ENCODE measurements around the gene PDZD7.
A peak's percentile ranks its signal among the peaks of the same experiment; 100 is the strongest.

The PDZD7 gene

DNA sequence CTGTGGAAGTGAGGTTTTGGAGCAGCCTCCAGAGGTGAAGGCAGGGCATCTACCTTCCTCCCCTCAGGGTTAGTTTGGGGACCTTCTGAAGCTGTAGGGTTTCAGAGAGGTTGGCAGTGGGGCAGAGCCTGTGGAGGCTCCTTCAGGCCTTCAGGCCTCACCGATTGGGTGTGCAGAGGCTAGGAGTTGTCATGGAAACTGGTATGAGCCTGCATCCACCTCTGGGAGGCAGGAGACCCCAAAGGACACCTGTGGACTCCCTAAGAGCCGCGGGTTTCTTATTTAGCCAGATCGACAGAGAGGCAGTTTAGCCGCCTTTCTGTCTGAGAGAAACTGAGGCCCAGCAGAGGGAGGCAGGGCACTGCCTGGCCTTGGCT lies 29.3 kb downstream of the PDZD7 start:
- DNase-seq (ENCODE audit: low read depth) = no peak

DNA sequence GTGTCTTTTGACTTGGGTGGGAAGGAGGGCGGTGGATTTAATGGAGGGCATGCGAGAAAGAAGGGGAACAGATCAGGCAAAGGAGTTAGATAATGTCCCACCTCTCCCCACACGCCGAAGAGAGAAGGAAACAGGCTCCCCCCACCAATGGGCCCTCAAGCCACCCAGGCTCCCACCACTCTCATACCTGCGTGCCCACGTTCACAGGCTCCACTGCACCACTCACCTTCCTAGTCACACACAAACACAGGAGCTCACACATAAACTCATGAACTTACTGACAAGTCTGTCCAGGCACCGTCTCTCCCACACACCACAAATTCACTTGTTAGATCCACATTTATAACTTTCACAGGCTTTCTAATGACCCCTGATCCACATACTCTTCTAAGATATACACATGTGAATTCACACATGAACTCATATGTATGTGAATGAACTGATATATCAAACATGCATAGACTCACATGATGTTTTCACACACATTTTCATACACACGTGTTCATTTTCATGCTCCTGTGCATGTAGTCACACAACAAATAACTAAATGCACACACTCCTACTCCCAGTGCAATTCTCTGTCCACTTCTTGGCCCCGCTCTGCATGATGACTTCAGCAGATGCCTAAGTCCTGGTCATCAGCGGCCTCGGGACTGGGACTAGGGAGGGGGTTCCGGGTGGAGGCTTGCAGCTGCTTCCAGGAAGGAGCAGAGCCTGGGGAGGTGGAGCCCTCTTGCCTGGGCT lies 29.8 kb downstream of the PDZD7 start:
- DNase-seq (ENCODE audit: low read depth) = no peak

DNA sequence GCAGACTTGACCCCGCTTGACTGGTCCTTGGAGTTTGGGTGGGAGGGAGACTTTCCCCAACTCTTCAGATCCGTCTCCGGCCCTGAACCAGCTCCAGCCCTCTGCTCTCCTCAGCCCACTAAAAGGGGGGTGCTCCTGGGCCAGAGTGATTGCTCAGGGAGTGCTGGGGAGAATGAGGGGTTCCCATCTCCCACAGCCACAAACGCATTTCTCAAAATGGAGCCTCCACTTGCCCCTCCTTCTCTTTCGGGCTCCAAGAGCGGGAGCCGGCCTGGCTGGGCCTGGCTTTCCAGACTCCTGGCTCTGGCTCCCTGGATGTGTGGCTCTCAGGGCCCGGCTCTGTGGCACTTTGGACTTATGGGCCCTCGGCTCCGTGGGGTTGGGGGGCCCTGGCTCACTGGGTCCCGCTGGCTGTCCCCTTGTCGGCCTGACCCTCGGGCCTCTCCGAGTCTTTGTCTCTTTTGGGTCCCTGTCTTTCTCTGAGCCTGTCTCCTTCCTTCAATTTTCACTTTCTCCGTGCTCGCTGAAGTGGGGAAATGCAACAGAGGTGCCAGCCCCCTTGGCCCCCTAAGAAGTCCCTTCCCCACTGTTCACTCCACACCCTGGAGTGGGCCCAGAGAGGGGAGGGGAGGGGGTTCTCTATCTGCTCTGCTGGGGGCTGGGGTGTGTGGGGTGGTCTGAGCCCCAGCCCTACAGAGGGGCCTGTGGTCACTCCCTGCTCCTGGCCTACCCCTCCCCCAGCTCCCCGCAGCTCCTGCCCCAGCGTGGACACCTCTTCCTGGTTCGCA lies 30.6 kb downstream of the PDZD7 start:
- no peak for DNase-seq (ENCODE audit: low read depth)

DNA sequence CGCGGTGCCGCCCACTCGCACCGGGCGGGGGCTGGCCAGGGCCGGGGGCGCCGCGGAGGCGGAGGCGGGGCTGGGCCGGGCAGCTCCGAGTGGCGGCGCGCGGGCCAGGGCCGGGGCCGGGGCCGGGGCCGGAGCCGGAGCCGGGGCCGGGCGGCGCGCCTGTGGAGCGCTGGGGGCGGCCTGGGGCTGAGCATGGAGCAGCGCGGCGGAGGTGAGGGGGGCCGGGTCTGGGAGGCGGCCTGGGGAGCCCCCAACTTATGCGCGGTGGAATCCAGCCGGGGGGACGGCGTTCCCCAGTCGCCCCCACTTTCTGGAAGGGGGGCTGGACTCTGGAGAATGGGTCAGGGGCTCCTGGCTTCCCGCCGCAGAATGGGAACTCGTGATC lies 31.2 kb downstream of the PDZD7 start, which contains the start of gene LZTS2:
Gene LZTS2, plus strand, starts transcription at position 67 of the 385 bp plus-strand sequence. CDS start 2,731 bp downstream, outside the sequence.
- no peak for DNase-seq (ENCODE audit: low read depth)

DNA sequence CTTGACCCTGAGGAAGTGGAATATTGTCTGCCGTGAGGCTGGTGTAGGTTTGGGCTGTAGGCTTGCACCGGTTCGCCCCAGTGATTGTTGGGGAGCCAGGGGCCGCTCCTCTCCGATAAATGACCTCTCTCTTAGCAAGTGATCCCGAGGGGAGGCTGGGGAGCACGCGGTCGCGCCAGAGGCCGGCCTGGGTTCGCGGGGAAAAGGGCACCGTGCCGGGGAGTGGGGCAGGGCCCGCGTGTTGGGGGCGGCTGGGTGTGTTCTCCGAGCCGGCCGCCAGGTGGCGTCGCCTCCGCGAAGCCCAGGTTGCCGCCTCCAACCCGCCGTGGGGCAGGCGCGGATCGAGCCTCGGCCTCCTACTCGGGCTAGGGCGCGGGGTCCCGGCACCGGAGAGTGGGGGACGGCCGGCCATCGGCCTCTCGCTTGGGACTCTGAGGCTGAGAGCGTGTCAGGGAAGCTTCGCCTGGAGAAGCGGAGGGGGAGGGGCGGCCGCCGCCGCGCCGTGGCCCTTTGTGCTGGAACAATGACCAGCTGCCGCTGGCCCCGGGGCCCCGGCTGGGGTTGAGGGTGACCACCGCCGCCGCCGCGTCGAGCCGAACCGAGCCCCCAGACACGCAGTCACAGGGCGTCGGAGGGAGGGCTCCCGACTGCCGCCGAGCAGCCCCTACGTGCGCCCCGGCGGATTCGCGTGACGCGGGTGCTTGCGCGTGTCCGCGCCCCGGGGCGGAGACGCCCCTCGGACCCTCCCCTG lies 31.8 kb downstream of the PDZD7 start:
- peak; percentile 66 for DNase-seq (ENCODE audit: low read depth)

DNA sequence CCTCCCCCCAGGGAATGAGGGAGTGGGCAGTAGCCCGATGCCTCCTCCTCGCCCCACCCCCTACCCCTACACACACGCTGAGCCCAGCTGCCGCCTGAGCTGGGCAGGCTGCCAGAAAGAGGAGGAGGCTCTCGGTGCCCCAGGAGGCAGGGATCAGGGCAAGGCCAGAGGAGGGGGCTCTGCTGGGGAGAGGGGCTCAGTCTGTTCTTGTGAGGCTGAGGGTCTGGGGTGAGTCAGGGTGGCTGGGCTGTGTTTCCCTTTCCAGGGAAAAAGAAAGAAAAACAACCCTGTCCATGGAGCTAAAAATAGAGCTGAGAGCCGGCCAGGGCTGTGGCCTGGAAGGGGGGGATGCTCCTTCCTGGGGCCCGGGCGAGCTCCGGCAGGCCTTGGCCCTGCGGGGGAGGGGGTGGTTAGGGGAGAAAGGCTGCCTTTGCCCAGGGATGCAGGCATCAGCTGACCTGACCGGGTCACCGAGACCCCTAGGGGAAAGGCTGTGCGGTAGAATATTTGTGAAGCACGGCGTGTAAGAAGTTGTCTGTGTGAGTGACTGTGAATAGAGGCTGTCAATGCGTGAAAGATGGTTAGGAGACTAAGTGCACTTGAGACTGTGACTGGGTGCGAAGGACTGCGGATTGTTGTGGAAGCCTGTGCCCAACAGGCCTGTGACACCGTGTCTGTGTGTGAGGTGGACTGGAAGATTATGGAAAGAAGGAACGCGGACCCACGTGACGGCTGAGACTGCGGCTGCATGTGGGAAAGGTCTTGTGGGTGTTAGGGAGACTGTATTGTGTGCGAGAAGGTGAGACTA lies 32.5 kb downstream of the PDZD7 start:
- peak; percentile 36 for DNase-seq (ENCODE audit: low read depth)

DNA sequence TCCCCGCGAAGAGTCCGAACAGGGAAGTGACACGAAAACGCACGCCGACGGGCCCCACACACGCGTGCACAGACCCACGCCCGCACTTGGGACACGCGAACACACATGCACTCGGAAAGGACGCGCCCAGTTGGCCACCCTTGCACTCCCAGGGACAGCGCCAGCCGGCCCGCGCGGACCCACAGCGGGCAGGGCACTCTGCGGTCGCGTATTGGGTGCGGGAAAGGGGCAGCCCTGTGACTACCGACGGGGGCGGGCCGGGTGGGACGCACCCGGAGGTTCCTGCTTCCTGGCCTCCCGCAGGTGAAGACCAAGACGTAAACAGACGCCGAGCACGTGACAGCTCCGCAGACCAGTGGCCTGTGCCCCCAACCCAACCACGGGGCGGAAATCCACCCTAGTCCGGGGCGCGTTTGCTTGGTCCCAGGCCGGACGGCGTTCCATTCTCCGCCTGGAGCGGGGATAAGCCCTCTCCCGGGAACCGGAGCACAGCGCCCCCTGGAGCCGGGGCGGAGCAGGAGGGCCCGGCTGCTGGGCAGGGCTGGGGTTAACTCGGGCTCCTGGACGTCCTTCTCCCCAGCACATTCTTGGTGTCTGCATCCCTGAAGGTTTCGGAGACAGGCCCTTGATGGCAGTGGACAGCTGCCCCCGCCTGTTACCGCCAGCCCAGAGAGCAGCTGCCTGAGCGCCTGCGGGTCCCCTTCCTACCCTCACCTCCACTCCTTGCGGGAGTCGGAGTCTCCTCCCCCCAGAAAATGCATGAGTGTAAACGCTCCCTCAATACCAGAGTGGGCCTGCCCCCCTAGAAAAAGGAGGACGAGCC lies 33.4 kb downstream of the PDZD7 start:
- DNase-seq (ENCODE audit: low read depth) = peak; percentile 52

DNA sequence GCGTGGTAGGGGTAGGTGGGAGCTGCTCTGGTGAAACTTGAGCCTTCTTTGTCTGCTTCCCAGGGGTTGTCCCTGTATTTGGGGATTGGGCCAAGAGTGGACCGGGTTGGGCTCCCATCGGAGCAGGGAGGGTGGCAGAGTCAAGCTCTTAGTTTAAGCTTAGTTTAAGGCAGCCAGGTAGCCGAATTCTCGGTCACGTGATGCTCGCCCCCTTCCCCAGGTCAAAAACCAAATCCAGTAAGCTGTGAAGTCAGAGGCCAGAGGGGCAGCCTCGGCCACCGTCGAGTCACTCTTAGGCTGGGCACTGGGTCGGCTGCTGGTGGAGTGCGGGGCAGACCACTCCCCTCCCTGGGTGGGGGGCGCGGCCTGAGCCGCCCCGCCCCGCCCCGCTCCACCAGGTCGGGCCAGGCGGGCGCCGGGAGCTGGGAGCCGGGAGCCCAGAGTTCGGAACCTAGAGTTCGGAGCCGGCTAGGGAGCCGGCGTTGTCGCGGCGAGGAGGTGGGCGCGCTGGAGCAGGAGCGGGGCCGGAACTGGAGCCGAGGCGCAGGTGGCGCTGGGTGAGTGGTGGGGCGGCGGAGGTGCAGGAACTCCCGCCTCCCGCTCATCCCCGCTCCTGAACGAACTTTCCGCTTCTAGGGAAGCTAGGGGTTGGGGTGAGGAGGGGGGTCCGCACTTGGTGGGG lies 34.1 kb downstream of the PDZD7 start:
- no peak for DNase-seq (ENCODE audit: low read depth)

DNA sequence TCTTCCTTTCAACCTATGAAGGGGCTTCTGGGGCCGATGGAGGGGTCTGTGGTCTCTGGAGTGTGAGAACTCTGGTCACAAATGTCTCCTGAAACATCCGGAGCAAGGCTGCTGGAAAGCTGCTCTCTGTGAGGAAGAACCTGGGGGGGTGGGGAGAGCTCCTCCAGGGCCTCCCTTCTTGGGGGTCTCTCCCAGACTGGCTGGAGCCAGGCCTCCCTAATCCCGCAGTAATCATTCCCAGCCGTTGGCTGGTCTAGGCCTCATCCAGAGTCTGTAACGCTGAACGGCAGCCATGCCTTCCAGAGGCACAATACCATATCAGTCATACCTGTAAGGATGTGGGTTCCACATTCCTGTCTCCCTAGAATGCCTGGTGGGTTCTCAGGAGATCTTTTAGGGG lies 35.7 kb downstream of the PDZD7 start:
- DNase-seq (ENCODE audit: low read depth) = no peak

DNA sequence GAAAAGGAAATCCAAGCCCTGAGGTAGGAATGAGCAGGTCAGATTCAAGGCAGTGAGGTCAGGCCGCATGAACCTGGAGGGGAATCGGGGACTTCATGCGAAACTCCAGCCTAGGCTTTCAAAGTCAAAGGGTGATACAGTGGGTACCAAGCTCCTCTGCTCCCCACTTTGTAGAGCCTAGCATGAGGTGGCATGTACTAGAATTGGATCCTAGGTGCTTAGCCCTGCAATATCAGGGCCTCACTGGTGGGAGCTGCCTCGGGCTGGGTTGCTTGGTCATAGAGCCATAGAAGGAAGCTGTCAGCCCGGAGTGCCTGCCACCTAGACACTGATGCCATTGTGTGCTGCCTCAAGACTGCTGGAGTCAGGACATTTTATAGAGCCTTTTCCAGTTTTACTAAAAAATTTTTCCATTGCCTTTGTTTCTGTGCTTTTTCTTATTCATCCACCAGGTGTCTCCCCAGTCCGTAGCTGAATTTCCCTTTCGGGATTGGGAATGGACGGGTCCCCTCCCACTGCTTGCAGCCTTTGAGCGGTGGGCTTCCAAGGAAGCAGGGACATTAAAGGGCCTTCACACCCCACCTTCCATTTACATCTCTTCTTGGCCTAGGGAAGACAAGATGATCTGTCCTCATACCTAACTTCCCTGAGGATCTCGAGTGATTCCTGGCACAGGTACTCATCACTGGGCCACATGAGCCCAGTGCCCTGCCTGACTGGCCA lies 36.8 kb downstream of the PDZD7 start:
- DNase-seq (ENCODE audit: low read depth) = no peak

DNA sequence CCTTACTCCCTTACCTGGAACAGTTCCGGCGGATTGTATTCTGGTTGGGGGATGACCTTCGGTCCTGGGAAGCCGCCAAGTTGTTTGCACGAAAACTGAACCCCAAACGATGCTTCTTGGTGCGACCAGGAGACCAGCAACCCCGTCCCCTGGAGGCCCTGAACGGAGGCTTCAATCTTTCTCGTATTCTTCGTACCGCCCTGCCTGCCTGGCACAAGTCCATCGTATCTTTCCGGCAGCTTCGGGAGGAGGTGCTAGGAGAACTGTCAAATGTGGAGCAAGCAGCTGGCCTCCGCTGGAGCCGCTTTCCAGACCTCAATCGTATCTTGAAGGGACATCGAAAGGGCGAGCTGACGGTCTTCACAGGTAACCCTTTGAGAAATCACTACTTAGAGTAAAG lies 41.8 kb downstream of the PDZD7 start:
- no peak for DNase-seq (ENCODE audit: low read depth)

DNA sequence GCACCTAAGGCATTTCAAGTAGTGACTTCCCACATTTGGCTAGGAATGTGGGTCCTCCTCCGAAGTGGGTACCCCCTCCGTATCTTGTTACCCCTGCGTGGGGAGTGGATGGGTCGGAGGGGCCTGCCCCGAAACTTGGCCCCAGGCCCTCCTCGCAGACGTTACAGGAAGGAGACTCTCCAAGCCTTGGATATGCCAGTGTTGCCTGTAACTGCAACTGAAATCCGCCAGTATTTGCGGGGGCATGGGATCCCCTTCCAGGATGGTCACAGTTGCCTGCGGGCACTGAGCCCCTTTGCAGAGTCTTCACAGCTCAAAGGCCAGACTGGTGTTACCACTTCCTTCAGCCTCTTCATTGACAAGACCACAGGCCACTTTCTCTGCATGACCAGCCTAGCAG lies 42.8 kb downstream of the PDZD7 start:
- DNase-seq (ENCODE audit: low read depth) = no peak

DNA sequence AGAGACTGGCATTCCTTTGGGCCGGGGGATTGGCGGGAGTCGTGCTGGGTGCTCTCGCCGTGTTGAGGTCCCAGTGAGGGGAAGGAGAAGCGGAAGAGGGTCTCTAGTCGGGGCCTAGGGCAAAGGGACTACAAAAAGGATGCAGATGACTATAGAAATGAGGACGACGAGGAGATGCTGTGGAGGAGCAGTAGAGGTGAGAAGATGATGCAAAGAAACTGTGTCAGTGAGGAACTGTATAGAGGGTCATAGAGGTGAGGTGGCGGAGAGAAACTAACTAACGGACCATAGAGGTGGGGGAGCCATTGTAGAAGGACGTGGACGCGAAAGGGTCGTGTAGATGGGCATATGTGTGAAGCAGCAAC lies 43.3 kb downstream of the PDZD7 start:
- DNase-seq (ENCODE audit: low read depth) = no peak

GRCh38 chr10:100986952-100987684 lies 43.8 kb downstream of the PDZD7 start, which contains the start of the genes MRPL43 and TWNK:
Gene MRPL43 (minus strand): TSS chr10:100987497. CDS start chr10:100987443, 54 bp downstream.
Gene TWNK (plus strand): TSS chr10:100987543. CDS start chr10:100988211, 668 bp downstream.
- DNase-seq (ENCODE audit: low read depth) = peak; percentile 77

- no peak for DNase-seq (ENCODE audit: low read depth)
Measured at GRCh38 chr10:100986623-100986951, 44.3 kb downstream of the PDZD7 start.

GRCh38 chr10:100985336-100985735 lies 45.6 kb downstream of the PDZD7 start:
- no peak for DNase-seq (ENCODE audit: low read depth)

GRCh38 chr10:100984672-100985177 lies 46.2 kb downstream of the PDZD7 start:
- no peak for DNase-seq (ENCODE audit: low read depth)

- no peak for DNase-seq (ENCODE audit: low read depth)
Measured at GRCh38 chr10:100983868-100984671, 46.9 kb downstream of the PDZD7 start.

Data from activated gamma-delta T cell treated with anti-CD3 and anti-CD28 coated beads, Interleukin-2, amount 50 U/mL, for 16 hours (primary cell).